Fibroblast of skin of left quadriceps (primary cell): ENCODE results near the gene MISP.

Source experiments
- DNase-seq, 2 experiments: peaks; one replicate each; pipeline ENCODE4 v3.0.0-alpha.2; 2013; ENCODE audit warnings: low read depth in 2 of 2

MISP gene

DNA sequence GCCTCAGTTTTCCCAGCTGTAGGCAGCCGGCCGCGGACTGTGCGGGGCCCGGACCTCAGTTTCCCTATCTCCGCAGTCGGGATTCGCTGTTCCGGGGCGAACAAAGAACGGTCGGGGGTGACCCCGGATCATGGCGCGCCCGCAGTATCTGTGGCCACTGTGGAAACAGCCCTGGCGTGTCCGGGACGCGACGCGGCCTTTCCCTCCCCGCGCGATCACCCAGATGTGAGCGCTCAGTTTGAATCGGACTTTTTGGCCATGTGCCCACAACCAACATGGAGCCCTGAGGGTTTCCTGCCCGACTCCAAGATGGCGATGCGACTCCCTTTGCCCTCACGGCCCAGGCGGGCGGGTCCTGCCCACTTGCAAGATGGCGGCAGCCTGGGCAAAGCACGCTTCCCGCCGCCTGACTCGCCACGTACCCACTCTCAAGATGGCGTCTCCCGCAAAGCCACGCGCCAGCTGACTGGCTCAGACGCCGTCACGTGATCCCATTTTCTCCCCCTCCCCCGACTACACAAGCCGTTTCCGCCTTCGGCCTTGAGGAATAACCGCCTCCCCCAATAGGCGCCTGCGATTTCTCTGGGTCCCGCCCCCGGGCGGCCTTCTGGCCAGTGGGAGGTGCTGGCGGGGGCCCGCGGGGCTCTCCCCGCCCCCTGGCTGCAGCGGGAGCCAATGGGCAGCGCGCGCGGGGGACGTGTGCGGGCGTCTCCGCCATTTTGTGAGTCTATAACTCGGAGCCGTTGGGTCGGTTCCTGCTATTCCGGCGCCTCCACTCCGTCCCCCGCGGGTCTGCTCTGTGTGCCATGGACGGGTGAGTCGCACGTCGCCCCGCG lies 46.0 kb downstream of the MISP start, which contains the start of gene PTBP1:
Gene PTBP1 (plus strand): TSS at position 761 of the 836 bp plus-strand sequence. CDS start 46 bp downstream, at position 807.
- peak; percentile 100 for DNase-seq

DNA sequence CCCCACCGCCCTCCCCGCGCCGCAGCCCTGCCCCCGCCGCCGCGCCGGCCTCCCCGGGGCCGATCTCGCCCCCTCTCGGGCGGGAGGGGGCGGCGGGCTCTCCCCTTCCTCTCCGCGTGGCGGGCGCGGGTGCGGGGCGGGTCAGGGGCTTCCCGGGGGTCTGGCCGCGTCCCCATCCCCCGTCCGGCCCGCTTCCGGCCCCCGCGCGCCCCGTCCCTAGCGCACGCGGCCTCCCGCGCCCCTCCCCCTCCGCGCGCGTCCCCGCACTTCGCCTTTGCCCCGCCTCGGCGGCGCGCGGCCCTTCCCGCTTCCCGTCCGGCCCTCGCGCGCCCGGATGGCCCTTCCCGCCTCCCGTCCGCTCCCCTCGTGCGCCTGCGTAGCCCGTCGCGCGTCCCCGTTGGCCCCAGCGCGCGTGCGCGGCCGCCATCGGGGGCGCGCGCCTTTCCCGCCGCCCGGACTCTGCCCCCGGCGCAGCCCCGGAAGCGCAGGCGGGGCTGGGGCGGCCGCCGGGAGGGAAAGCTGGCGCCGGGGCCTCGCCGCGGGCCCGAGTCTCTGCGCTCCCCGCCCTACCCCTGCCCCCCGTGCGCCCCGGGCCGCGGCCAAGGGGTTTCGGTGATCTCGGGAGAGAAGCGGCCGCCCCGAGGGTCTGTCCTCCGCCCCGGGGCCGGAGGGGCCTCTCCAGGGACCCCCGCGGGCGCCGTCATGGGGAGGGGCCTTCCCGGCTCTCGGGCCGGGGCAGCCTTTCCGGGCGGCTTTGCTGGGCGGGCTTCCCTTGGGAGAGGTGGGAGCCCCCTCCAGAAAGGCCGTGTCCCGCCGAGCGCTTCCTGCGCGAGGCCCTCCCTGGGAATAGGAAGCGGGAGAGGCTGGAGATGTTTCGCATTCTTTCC lies 46.9 kb downstream of the MISP start:
- DNase-seq = peak; percentile 79 to 83

DNA sequence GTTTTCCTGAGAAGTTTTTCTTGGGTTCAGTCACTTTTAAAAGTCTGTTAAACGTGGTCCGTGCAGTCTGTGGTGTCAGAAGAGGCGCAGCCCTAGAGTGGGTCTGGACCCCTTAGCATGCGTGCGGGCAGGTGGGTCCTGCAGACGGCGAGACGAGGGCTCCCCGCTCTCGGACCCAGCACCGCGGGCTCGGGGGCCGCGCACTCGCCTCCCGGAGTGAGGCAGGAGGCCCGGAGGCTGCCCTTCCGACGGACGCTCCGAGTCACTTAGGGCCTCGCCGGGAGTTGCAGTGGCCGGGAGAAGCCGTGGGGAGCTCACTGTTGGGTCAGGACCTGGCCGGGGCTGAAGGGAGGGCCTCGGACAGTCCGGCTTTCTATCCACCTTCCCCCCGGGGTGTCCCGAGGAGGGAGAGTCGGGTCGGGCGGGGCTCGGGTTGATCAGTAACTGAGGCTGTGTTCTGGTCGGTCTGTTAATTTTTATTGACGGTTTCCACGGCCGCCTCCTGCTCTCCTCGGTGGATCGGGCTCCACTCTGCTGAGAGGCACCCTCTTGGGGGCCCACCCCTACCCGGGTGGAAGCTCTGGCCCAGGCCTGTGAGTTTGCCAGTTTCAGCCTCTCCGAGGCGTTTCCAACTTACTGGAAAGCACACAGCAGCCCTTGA lies 47.6 kb downstream of the MISP start:
- DNase-seq = no peak

DNA sequence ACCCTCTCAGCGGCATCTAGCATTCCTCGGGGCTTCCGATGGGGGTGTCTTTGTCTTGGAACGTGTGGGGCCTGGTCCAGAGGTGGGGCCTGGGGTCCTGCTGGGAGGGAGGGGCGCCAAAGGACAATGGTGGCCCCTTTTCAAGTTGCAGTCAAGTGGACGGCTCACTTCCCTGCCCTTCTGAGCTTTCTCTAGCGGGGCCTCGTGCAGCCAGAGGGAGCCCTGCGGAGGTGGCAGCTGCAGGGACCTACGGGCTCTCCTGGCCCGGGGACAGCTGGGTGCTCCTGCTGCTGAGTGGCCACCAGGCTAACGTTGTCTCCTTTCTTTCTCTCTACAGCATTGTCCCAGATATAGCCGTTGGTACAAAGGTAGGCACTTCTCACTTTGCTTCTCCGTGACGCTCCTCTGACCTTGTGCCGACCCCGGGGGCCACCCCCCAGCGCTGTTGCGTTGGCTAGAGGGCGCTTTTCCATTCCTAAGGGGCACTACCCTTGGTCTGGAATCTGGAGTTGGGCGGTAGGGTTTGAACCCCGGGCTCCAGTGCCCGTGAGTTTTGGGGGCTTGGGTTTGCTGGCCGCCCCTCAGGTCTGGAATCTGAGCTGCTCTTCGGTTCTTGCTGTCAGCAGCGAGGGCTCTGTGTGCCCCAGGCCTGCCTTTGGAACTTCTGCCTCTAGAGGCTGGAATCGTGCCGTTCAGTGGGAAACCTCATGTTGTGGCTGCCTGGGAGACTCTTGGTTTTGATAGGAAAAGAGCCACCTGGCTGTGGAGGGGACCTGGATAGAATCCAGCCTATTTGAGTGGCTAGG lies 48.4 kb downstream of the MISP start:
- DNase-seq = no peak

DNA sequence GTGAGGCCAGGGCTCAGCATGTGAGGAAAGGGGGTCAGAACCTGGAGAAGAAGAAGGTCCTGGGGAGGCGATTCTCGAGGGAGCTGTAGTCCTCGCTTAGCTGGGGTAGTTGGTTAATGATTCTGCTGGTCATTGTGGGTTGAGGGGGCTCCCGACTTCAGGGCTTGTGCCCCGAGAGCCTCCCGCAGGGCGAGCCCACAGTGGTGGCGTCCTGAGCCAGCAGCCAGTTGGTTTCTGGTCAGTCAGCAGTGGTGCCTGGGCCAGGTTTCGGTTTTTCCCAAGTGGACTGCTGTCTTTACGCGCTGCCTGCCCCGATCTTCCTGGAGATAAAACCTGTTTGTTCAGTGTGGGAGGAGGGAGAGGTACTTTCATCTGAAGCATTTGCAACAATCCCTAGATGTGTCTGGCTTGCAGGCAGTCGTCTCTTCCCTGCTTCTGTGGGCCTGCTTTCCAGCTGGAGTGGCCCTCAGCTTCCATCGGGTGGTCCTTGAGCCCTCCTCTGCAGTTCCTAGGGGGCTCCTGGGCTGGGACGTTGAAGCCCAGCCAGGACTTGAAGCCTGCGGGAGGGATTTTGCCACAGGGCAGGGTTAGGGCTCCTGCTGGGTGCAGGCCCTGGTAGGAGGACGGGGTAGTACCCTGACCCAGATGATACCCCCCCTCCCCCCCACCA lies 49.6 kb downstream of the MISP start:
- DNase-seq = no peak

DNA sequence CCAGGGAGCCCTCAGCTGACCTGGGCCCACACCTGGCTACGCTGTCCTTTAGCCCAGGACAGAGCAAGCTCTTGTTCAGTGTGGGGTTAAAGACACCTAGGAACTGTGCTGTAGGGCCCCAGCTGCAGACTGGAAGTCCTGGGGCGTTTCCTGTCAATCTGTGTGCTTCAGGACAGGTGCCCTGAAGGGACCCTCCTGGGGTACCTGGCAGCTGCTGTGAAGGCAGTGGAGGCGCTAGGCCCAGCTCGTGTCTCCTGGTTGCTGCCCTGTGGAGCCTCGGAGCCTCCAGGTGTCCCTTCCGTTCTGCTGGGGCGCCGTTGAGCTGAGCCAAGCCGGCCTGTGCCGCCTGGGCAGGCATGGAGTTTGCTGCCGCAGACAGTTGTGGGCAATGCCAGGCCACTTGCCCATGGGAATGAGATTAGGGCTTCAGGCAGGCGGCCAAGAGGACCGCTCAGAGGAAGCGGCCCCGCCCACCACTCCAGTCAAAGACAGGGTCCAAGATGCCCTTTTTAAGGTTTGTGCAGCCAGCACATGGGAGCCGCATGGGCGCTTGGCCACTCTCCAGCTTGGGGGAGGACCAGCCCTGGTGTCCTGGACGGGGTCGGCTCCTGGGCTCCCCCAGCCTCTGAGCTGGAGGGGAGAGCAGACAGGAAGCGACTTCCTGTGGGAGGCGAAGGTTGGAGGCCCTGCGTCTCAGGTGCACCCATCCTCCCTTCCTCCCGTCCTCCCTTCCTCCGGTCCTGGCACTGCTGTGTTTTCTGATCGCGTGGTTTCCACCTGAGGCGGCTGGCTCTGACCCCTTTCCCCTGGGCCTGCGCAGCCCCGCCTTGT lies 50.3 kb downstream of the MISP start:
- no peak for DNase-seq

DNA sequence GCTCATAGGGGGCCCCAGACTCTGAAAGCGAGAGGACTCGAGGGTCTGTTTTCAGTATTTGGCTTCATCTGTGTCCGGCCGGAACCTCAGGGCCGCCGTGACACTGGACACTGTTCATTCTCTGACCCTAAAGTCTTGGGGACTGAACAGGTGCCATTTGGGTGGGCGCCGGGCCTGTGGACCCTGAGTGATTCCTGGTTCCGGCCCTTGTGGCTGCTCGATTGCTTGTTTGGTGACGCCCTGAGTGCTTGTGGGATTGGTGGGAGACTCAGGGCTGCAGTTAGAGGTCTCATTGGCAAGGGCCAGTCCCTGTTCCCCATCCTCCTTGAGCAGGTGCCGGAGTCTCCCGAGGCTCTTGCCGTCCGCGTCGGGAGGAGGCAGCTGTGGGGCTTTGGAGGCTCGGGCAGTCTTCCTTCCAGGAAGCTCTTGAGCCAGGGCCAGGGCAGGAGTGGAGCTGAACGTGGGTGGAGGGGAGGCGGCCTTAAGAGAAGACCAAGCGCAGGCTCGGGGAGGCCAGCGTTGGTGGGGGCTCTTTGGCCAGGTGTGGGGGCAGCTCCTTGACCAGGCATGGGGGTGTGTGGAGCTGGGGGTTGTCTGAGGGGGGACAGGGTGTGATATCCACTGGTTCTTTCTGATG lies 51.1 kb downstream of the MISP start:
- DNase-seq = no peak

DNA sequence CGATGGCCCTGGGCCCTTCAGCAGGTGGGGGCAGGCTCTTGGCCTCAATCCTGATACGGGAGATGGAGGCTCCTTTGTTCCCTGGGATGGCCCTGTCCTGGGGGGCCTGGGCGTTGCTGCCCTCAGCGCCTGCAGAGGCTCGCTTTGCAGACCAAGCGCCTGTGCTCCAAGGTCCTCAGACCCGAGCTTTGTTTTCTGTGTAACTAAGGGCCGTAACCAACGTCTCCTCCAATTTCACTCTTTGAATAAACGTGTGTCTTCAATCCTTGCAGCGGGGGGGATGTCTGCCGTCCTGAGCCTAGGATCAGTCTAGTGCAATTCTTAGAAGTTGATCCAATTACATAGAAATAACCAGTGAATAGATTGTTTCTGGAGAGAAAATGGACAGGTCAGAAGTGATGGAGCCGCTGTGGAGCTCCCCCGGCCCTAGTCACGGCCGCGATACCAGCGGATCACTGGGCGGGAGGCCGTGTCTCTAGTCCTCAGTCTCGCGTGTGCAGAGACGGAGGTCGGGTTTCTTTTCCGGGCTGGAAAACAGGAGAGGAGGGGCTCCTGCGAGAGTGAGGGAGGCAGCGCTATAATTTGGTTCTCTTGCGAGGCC lies 51.7 kb downstream of the MISP start:
- DNase-seq = no peak

DNA sequence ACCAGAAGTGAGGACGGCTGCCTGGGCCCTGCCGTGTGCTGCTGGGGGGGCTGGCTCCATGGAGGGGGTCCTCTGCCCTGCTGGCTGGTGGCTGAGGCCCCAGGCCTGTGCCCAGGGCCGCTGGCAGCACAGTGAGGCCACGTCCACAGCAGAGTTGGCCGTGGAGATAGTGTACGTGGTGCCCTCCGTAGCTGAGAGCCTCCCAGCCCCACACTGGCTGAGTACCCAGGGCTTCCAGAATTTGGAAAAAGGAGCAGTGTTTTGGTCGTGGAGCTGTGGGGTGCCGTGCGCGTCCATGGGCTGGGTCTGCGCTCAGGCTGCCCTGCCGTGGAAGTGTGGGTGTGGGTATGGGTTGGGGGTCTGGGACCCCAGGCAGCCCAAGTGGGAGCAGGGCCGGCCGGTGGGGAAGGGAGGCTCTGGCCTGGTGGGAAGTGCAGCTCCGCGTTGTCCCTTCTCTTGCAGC lies 52.2 kb downstream of the MISP start:
- DNase-seq = no peak

DNA sequence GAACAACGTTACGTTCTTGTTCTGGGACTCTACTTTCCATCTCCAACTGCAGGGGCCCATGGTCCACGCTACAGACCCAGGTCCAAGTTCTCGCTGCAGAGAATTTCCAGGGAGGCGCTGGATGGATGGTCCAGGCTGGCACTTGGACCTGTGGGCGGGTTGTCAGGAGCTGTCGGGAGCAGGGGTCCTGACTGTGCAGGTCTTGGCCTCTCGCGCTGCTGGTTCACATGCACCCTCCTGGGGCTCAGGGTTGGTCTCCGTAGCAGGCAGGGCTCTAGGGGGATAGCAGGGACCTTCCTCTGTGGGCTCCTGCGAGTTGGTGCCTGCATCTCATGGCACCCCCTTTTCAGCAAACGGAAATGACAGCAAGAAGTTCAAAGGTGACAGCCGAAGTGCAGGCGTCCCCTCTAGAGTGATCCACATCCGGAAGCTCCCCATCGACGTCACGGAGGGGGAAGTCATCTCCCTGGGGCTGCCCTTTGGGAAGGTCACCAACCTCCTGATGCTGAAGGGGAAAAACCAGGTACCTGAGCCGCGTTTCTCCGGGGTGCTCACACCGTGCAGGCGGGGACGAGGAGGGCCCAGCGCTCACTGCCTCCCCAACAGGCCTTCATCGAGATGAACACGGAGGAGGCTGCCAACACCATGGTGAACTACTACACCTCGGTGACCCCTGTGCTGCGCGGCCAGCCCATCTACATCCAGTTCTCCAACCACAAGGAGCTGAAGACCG lies 52.9 kb downstream of the MISP start:
- no peak for DNase-seq

DNA sequence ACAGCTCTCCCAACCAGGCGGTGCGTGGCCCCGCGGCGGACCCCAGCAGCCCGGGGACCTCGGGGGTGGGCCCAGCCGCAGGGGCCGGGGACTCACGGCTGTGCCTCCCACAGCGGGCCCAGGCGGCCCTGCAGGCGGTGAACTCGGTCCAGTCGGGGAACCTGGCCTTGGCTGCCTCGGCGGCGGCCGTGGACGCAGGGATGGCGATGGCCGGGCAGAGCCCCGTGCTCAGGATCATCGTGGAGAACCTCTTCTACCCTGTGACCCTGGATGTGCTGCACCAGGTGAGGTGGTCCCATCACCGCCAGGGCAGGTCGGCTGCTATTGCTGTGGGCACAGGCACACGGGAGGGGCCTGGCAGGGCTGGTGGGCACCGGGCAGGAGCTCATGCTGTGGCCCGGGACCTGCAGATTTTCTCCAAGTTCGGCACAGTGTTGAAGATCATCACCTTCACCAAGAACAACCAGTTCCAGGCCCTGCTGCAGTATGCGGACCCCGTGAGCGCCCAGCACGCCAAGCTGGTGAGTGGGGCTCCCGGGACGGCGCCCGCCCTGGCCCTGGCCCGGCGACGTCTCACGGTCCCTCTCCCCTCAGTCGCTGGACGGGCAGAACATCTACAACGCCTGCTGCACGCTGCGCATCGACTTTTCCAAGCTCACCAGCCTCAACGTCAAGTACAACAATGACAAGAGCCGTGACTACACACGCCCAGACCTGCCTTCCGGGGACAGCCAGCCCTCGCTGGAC lies 53.7 kb downstream of the MISP start:
- no peak for DNase-seq

DNA sequence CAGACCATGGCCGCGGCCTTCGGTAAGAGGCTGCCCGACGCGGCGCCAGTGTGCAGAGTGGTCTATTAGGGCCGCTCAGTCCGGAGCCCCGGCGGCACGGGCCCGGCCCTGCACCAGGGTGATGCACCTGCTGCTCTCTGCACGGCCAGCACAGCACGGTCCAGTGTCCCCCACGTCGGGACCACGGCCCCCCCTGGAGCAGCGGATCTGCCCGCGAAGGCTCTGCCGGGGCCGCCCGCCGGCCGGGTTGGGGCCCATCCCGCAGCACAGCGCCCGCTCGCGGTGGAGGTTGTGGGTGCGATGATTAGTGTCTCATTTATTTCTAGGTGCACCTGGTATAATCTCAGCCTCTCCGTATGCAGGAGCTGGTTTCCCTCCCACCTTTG lies 54.2 kb downstream of the MISP start:
- no peak for DNase-seq

DNA sequence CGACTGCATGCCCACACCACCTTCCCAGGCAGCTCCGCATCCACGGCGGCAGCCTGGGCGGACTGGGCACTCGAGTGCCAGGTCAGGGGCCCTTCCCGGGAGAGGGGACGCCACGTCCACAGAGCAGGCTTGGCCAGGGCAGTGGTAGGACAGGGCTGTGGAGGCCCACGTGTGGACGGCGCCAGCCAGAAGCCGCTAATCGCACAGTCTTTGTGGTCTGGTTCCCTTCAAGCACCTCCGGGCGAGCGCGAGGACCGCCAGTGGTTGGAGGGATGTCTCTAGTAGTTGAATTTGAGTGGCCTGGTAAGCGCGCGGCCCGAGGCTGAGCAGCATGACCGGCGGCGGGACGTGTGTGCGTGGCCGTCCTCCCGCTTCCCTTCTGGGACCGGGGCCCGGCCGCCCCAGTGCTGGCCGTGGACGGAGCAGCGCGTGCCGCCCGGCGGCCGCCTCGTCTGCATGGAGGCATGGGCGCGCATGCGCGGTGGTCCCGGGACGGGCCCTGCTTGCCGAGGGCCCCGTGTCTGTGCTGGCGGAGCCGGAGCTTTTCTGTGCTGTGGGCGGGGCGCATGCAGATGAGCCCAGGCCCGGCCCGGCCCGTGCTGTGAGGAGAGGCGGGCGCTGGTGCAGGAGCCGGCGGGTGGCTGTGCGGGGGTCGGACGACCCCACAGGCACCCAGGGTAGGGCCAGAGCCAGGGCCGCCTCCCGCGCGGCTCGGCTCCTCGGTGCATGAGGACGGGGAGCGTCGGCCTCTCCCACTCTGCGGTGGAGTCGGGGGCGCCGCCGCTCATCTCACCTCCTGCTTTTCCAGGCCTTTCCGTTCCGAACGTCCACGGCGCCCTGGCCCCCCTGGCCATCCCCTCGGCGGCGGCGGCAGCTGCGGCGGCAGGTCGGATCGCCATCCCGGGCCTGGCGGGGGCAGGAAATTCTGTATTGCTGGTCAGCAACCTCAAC lies 55.0 kb downstream of the MISP start:
- no peak for DNase-seq

DNA sequence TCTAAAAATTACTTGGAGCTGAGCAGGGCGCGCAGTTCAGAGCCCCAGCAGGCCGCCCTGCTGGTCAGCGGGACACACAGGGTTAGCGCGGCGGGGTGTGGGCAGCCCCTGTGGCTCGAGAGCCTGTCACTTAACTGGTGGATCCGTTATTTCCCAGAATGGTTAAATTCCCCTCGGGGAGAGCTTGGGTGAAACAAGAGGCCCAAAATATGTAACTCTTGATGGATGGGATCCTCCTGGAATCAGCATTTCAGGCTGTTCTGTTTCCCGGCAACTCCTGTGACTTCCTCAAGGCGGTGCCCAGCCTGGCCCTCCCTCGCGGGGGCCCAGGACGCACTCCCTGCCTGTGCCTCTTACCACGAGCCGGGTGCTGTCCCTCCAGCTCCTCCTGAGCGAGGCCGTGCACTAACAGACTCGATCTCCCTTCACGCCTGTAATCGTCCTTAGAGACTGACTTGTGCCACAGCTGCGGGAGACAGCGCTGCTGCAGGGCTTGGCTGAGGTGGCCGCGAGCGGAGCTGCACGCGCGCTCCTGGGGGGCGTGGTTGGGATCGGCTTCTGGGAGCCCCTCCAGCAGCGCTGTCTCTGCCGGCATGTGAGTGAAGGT lies 56.0 kb downstream of the MISP start:
- no peak for DNase-seq

DNA sequence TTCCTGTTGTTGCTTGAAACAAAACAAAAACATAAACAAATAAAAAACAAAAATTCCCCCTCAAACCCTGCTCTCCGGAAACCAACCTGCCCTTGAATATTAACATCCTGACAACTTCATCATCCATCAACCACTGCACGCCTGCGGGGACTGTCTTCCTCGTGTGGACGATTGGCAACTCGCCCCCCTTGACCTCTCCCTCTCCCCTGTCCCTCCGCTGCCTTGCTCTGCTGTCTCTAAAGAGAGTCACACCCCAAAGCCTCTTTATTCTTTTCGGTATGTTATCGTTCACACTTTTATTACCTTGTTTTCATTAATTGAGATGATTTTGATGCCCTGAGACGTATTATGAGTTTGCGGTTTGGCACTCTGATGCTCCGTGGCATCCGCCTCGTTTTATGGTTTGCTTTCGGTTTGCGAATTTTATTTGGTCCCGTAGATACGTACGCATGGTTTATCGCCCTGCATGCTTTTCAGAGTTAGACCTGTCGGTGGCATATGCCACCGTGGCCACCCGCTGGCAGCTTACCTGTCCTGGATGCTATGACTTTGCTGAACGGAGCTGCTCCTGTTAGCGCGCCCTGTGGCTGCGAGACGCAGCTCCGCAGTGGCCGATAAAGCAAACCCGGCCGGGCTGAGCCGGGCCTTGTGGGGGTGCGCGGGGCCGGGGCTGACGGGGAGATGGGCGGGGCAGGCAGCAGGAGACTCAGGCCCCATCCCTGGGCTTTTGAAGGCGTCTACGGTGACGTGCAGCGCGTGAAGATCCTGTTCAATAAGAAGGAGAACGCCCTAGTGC lies 56.9 kb downstream of the MISP start:
- DNase-seq = no peak
